K562 (cell line): ENCODE results near the gene TLR5. TPM values are rescaled to one million over a fixed set of nuclear protein-coding genes. Genes with fewer than 3 reads are reported as not detected.

Experiments
- CBFA2T3 ChIP-seq: fragments of 450-650 bp; IDR thresholded peaks from 2 replicates; pipeline ENCODE4 v1.6.1; 2017
- E4F1 ChIP-seq: fragments of 250-450 bp; sonication (Bioruptor Pico); IDR thresholded peaks from 2 replicates; pipeline ENCODE4 v1.5.0; 2021; ENCODE audit warnings: mild to moderate bottlenecking, borderline replicate concordance
- FOXJ3 ChIP-seq: sonication (generic); formaldehyde crosslinking; IDR thresholded peaks from 2 replicates; pipeline ENCODE4 v1.4.0; 2020; ENCODE audit warnings: mild to moderate bottlenecking, missing genetic modification reagents
- FOXO4 ChIP-seq: fragments of 450-650 bp; formaldehyde crosslinking; IDR thresholded peaks from 2 replicates; pipeline ENCODE4 v1.4.0; 2020; ENCODE audit warnings: mild to moderate bottlenecking, moderate library complexity
- ILK ChIP-seq: fragments of 450-650 bp; IDR thresholded peaks from 2 replicates; pipeline ENCODE4 v1.6.1; 2016; ENCODE audit warnings: missing genetic modification characterization, low read depth, mild to moderate bottlenecking, missing compliant biosample characterization, moderate library complexity, borderline replicate concordance
- MYC ChIP-seq, 2 experiments: fragments of 250-450 bp in 1 of 2; sonication (Bioruptor Pico) in 1 of 2; IDR thresholded peaks; 2 replicates each; pipeline versions ENCODE4 v1.5.1 to v1.6.1; 2012 to 2021; ENCODE audit warnings: low read depth in 2 of 2, borderline replicate concordance in 1 of 2, improper control_type of control experiment in 1 of 2, low read length in 1 of 2, mild to moderate bottlenecking in 1 of 2, moderate library complexity in 1 of 2
- OTX1 ChIP-seq: fragments of 450-650 bp; formaldehyde crosslinking; IDR thresholded peaks from 2 replicates; pipeline ENCODE4 v1.4.0; 2022; ENCODE audit warnings: mild to moderate bottlenecking
- PHF20 ChIP-seq: fragments of 450-650 bp; IDR thresholded peaks from 2 replicates; pipeline ENCODE4 v1.6.1; 2018; ENCODE audit not compliant: partially characterized antibody
- POLR2G ChIP-seq: fragments of 200-400 bp; formaldehyde crosslinking; IDR thresholded peaks from 2 replicates; pipeline ENCODE4 v1.6.1; 2017; ENCODE audit warnings: low read depth, mild to moderate bottlenecking, antibody characterized with exemption, low read length, moderate library complexity
- ZFP91 ChIP-seq: sonication (generic); formaldehyde crosslinking; IDR thresholded peaks from 2 replicates; pipeline ENCODE4 v1.8.0; 2022; ENCODE audit warnings: mild to moderate bottlenecking, missing genetic modification reagents
- ZNF12 ChIP-seq: sonication (generic); formaldehyde crosslinking; IDR thresholded peaks from 2 replicates; pipeline ENCODE4 v1.4.0; 2020; ENCODE audit warnings: mild to moderate bottlenecking, missing genetic modification reagents
- ZNF133 ChIP-seq: fragments of 250-450 bp; sonication (Bioruptor Pico); IDR thresholded peaks from 2 replicates; pipeline ENCODE4 v1.4.0; 2020; ENCODE audit warnings: mild to moderate bottlenecking
- ZNF407 ChIP-seq: fragments of 450-650 bp; IDR thresholded peaks from 2 replicates; pipeline ENCODE4 v1.6.1; 2016; ENCODE audit warnings: low read depth
- polyA plus RNA-seq, 8 experiments: library from polyadenylated mRNA; depleted of rRNA in 4 of 8; stranded (reverse) in 5 of 8; unstranded in 3 of 8; fragments of >200 nt; fragmentation: Nextera tagmentation in 2 of 8; fragmentation: Illumina TruSeq in 1 of 8; extraction: Ambion mirVana in 2 of 8; extraction: Trizol in 1 of 8; gene quantifications; 2 replicates each; pipeline versions ENCODE4 v1.2.1 to v1.2.3, GENCODE V29; 2011 to 2014; ENCODE audit warnings: inconsistent platforms in 1 of 8, missing spikeins in 1 of 8
- total RNA-seq, 7 experiments: library from RNA; depleted of rRNA in 6 of 7; stranded (reverse); fragments of >200 nt in 6 of 7; fragmentation: Illumina TruSeq in 2 of 7; extraction: Trizol in 2 of 7; gene quantifications; 2 replicates each; pipeline versions ENCODE4 v1.2.1 to v1.2.3, GENCODE V29; 2011 to 2021; ENCODE audit warnings: low replicate concordance in 1 of 7

Gene TLR5
- total and polyA plus RNA-seq, 9 of the 15 experiments (the other 6 are each of a cell fraction or from before 2014, with no cell fraction given): 0.93 to 7.4 (median 1.9) TPM

- TF ChIP-seq ZNF407: no peak
- TF ChIP-seq ZNF12 (CRISPR knock-in tag): no peak
- TF ChIP-seq ZFP91 (CRISPR knock-in tag): peak; percentile 39; the same call in 1 of the 2 replicates
- peak; percentile 63 for TF ChIP-seq PHF20
- no peak for TF ChIP-seq FOXO4 (CRISPR knock-in tag)
- TF ChIP-seq POLR2G: peak; percentile 89
- no peak; the same call in 1 of the 2 replicates for TF ChIP-seq OTX1
- no peak for TF ChIP-seq E4F1 (CRISPR knock-in tag)
- TF ChIP-seq ZNF133 (CRISPR knock-in tag): no peak
- TF ChIP-seq ILK (tag): no peak
- TF ChIP-seq MYC (IDR thresholded peaks at IDR 0.05; ENCODE audit: low read depth, low read length): peak; percentile 84
- TF ChIP-seq MYC (CRISPR knock-in tag; IDR thresholded peaks at IDR 0.05; ENCODE audit: borderline replicate concordance, low read depth): no peak
- TF ChIP-seq CBFA2T3: no peak
- TF ChIP-seq FOXJ3: no peak
Observed at GRCh38 chr1:223142795-223143536, at the start of gene TLR5 (continued).
